HCEC 1CT (cell line): ENCODE results near the gene DHX29.
"Not testable (repeated sequence)": the region's sequence is repeated elsewhere in the genome, so short reads cannot be mapped to it uniquely, and the experiment has no call there.

Experiments used
- DNase-seq: peaks from one replicate; pipeline ENCODE4 v3.0.0-alpha.2; 2017

Gene DHX29

GRCh38 chr5:55307383-55308253 is at the start of gene DHX29, which contains the start of gene MTREX:
TSS of gene DHX29 (minus strand) at chr5:55307694. CDS start at chr5:55307573, 121 bp downstream.
TSS of gene MTREX (plus strand) at chr5:55307989. CDS start at chr5:55308014, 25 bp downstream.
- peak; percentile 90 for DNase-seq

- DNase-seq: no peak
These were observed 49.4 kb upstream of the DHX29 start for GRCh38 chr5:55356896-55357295.

- DNase-seq: no peak
These were observed 43.3 kb upstream of the DHX29 start for GRCh38 chr5:55350754-55351153.

GRCh38 chr5:55347786-55348185 is 40.3 kb upstream of the DHX29 start:
- DNase-seq: no peak

- DNase-seq: no peak
These were observed 37.8 kb upstream of the DHX29 start for GRCh38 chr5:55345327-55345726.

GRCh38 chr5:55344392-55344992 is 37.0 kb upstream of the DHX29 start:
- peak; percentile 40 for DNase-seq

- DNase-seq: no peak
These were observed 36.1 kb upstream of the DHX29 start for GRCh38 chr5:55343609-55344008.

- no peak for DNase-seq
These were observed 35.6 kb upstream of the DHX29 start for GRCh38 chr5:55343107-55343506.

- no peak for DNase-seq
These were observed 31.3 kb upstream of the DHX29 start for GRCh38 chr5:55338810-55339243.

GRCh38 chr5:55338092-55338613 is 30.7 kb upstream of the DHX29 start:
- no peak for DNase-seq

- no peak for DNase-seq
These were observed 26.3 kb upstream of the DHX29 start for GRCh38 chr5:55333811-55334210.

GRCh38 chr5:55333017-55333416 is 25.5 kb upstream of the DHX29 start:
- no peak for DNase-seq

- no peak for DNase-seq
These were observed 23.8 kb upstream of the DHX29 start for GRCh38 chr5:55331321-55331720.

GRCh38 chr5:55327281-55327680 is 19.8 kb upstream of the DHX29 start:
- DNase-seq: no peak

- no peak for DNase-seq
These were observed 18.1 kb upstream of the DHX29 start for GRCh38 chr5:55325621-55326020.

GRCh38 chr5:55324815-55325418 is 17.4 kb upstream of the DHX29 start:
- peak; percentile 55 for DNase-seq

- no peak for DNase-seq
These were observed 16.5 kb upstream of the DHX29 start for GRCh38 chr5:55324006-55324405.

- peak; percentile 71 for DNase-seq
These were observed 13.1 kb upstream of the DHX29 start for GRCh38 chr5:55320571-55320970.

GRCh38 chr5:55319491-55319890 is 12.0 kb upstream of the DHX29 start:
- DNase-seq: no peak

- DNase-seq: not testable (repeated sequence)
These were observed 10.7 kb upstream of the DHX29 start for GRCh38 chr5:55318237-55318636.

GRCh38 chr5:55316837-55317236 is 9.3 kb upstream of the DHX29 start:
- DNase-seq: no peak

- DNase-seq: no peak
These were observed 8.8 kb upstream of the DHX29 start for GRCh38 chr5:55316289-55316688.

GRCh38 chr5:55313870-55314617 is 6.5 kb upstream of the DHX29 start:
- no peak for DNase-seq
